Panc1 (cell line): ENCODE data around the gene GRN. TPM values are rescaled to one million over a fixed set of nuclear protein-coding genes. Genes with fewer than 3 reads are reported as not detected.

Experiments used
- ATAC-seq: fragments of 200-7000 bp; cut with Tn5 transposase; 2 replicates; pipeline ENCODE4 v1.9.1; 2020; ENCODE audit warnings: mild to moderate bottlenecking, moderate library complexity
- BruUV-seq: library from RNA; stranded (reverse); fragments of 400-500 nt; replicated peaks from 2 replicates; lab custom pipeline; 2021; lab: Mats Ljungman, UMichigan
- CTCF ChIA-PET: fragments of 300-600 bp; sonication (Branson Sonifier 250); formaldehyde crosslinking; loops from one replicate; lab custom pipeline; 2022; ENCODE audit warnings: antibody characterized with exemption; lab: Charles Lee
- POLR2A ChIA-PET: fragments of 300-600 bp; sonication (Branson Sonifier 250); formaldehyde crosslinking; loops from one replicate; lab custom pipeline; 2022; ENCODE audit warnings: antibody characterized with exemption; lab: Charles Lee
- DNase-seq: peaks from one replicate; pipeline ENCODE4 v3.0.0-alpha.2; 2010; ENCODE audit warnings: low read depth, low spot score
- H3K27ac ChIP-seq: 2 replicates; pipeline ENCODE4 v1.5.1; 2011; ENCODE audit warnings: mild to moderate bottlenecking, low read length, inconsistent platforms
- H3K27me3 ChIP-seq: fragments of 200-500 bp; sonication (Bioruptor generic); 2 replicates; pipeline ENCODE4 v1.6.0; 2014; ENCODE audit warnings: low read length, inconsistent platforms; ENCODE audit not compliant: control insufficient read depth, insufficient read depth
- H3K36me3 ChIP-seq: fragments of 200-500 bp; sonication (Bioruptor generic); 2 replicates; pipeline ENCODE4 v1.5.1; 2014; ENCODE audit warnings: inconsistent platforms, mild to moderate bottlenecking, low read length, moderate library complexity; ENCODE audit not compliant: control insufficient read depth, insufficient read depth
- H3K4me1 ChIP-seq: 2 replicates; pipeline ENCODE4 v1.5.1; 2011; ENCODE audit warnings: inconsistent platforms, mild to moderate bottlenecking, low read length, moderate library complexity; ENCODE audit not compliant: control insufficient read depth, insufficient read depth
- H3K4me3 ChIP-seq, 2 experiments: 2 replicates each; pipeline ENCODE4 v1.5.1; 2011 to 2012; ENCODE audit warnings: low read depth in 2 of 2, low read length in 2 of 2, mild to moderate bottlenecking in 2 of 2, inconsistent platforms in 1 of 2, moderate library complexity in 1 of 2
- H3K9me3 ChIP-seq: fragments of 200-500 bp; sonication (Bioruptor generic); 2 replicates; pipeline ENCODE4 v1.5.1; 2014; ENCODE audit warnings: low read depth, mild to moderate bottlenecking, inconsistent platforms, low read length, moderate library complexity; ENCODE audit not compliant: control insufficient read depth, insufficient read depth
- CTCF ChIP-seq: fragments of 450-650 bp; IDR thresholded peaks from 2 replicates; pipeline ENCODE4 v1.5.1; 2017; ENCODE audit warnings: mild to moderate bottlenecking
- POLR2AphosphoS5 ChIP-seq: IDR thresholded peaks from 2 replicates; pipeline ENCODE4 v1.6.1; 2012; ENCODE audit warnings: mild to moderate bottlenecking, low read depth, low read length, moderate library complexity
- SIN3A ChIP-seq: IDR thresholded peaks from 2 replicates; pipeline ENCODE4 v1.6.1; 2012; ENCODE audit warnings: low read depth, mild to moderate bottlenecking, low read length, moderate library complexity, borderline replicate concordance; ENCODE audit not compliant: insufficient read depth
- TCF7L2 ChIP-seq: IDR thresholded peaks from 2 replicates; pipeline ENCODE4 v1.6.1; 2011; ENCODE audit warnings: mild to moderate bottlenecking, low read depth, low read length, inconsistent platforms
- in situ Hi-C: cut with HindIII; loops from 2 replicates; pipeline ENCODE4 v1.10.0; 2016; ENCODE audit warnings: low sequenced_read_pairs, low pct_unique_long_range_greater_than_20kb
- intact Hi-C: fragments of 100-400 bp; cut with micrococcal nuclease; formaldehyde crosslinking; loops from one replicate; pipeline ENCODE4 v1.10.0; 2022; ENCODE audit not compliant: unreplicated experiment
- total RNA-seq: library from RNA; stranded (reverse); gene quantifications from one replicate; pipeline ENCODE4 v1.2.1, GENCODE V29; 2021; ENCODE audit not compliant: unreplicated experiment
- TF ChIP-seq, protein P1 (sequence below), 2 experiments: IDR thresholded peaks; 2 replicates each; pipeline ENCODE4 v1.6.1; 2011 to 2012; ENCODE audit warnings: low read depth in 2 of 2, control low read depth in 1 of 2, low read length in 1 of 2, mild to moderate bottlenecking in 1 of 2, moderate library complexity in 1 of 2; ENCODE audit not compliant: insufficient read depth in 1 of 2

Gene GRN
- total RNA-seq, 1 experiment from 2014 or later: 304 TPM

- Histone ChIP-seq H3K36me3 (peaks cover 6% of the 10 kb centered on the region; the same call in 1 of the 2 replicates), H3K4me3 (no peak overlapping the region), H3K27me3 (no peaks in the 10 kb centered on the region), H3K9me3 (no peaks in the 10 kb centered on the region), H3K4me1 (no peaks in the 10 kb centered on the region; the same call in 1 of the 2 replicates), H3K27ac (no peak overlapping the region)
- intact Hi-C loops: no loop called here
- ATAC-seq (no peak), DNase-seq (no peak)
- no TSS peak for BruUV-seq
- TF ChIP-seq CTCF: no peak
- TF ChIP-seq, protein P1, sequence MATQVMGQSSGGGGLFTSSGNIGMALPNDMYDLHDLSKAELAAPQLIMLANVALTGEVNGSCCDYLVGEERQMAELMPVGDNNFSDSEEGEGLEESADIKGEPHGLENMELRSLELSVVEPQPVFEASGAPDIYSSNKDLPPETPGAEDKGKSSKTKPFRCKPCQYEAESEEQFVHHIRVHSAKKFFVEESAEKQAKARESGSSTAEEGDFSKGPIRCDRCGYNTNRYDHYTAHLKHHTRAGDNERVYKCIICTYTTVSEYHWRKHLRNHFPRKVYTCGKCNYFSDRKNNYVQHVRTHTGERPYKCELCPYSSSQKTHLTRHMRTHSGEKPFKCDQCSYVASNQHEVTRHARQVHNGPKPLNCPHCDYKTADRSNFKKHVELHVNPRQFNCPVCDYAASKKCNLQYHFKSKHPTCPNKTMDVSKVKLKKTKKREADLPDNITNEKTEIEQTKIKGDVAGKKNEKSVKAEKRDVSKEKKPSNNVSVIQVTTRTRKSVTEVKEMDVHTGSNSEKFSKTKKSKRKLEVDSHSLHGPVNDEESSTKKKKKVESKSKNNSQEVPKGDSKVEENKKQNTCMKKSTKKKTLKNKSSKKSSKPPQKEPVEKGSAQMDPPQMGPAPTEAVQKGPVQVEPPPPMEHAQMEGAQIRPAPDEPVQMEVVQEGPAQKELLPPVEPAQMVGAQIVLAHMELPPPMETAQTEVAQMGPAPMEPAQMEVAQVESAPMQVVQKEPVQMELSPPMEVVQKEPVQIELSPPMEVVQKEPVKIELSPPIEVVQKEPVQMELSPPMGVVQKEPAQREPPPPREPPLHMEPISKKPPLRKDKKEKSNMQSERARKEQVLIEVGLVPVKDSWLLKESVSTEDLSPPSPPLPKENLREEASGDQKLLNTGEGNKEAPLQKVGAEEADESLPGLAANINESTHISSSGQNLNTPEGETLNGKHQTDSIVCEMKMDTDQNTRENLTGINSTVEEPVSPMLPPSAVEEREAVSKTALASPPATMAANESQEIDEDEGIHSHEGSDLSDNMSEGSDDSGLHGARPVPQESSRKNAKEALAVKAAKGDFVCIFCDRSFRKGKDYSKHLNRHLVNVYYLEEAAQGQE (IDR thresholded peaks at IDR 0.05; ENCODE audit: insufficient read depth in 1 of 2, low read depth in 2 of 2, low read length in 1 of 2): no peak
- TF ChIP-seq TCF7L2: no peak
- TF ChIP-seq POLR2AphosphoS5: no peak
- no peak for TF ChIP-seq SIN3A
- in situ Hi-C loops: no loop called here
- ChIA-PET POLR2A (no interaction called here), CTCF (no interaction called here)
These were observed 23.6 kb upstream of the GRN start for GRCh38 chr17:44321246-44322120.

DNA sequence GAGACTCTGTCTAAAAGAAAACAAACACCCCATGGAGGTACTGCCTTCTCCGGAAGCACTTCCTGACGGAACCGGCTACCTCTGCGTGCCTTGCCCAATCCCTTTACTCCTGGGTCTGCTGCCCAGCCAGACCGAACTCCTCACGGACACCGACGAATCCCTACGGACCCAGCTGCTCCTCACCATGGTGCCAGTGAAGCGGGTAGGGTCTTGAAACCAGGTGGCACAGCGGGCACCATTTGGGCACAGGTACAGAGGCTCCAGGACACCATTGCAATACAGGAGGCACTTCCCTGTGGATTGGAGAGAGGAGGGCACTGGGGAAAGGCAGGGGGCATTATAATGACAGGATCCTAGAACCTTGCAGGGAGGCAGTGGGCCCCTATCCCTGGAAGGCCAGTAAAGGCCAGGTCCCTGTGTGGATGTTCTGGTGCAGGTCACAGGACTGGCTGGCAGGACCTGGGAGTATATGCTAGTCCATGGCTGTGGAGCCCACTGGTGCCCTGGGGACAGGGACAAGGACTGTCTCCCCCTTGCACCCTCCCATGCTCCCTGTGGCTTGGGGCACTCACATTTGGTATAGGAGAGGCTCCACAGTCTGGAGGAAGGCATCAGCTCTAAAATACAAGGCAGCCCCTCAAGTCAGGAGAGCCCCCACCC lies 22.7 kb upstream of the GRN start:
- Histone ChIP-seq H3K27ac (no peak overlapping the region), H3K4me3 (no peak overlapping the region), H3K4me1 (no peaks in the 10 kb centered on the region; the same call in 1 of the 2 replicates), H3K36me3 (peaks cover 6% of the 10 kb centered on the region; the same call in 1 of the 2 replicates), H3K27me3 (no peaks in the 10 kb centered on the region), H3K9me3 (no peaks in the 10 kb centered on the region)
- POLR2A ChIA-PET: no interaction called here
- TF ChIP-seq TCF7L2 (no peak), POLR2AphosphoS5 (no peak), SIN3A (no peak), CTCF (no peak)
- TF ChIP-seq, protein P1 (IDR thresholded peaks at IDR 0.05; ENCODE audit: insufficient read depth in 1 of 2, low read depth in 2 of 2, low read length in 1 of 2): no peak
- intact Hi-C loops: no loop called here
- CTCF ChIA-PET: no interaction called here
- DNase-seq (no peak), ATAC-seq (no peak)
- no TSS peak for BruUV-seq
- in situ Hi-C loops: no loop called here
